Spleen (tissue), 3 donors: Measurements from ENCODE around the gene USP32.

Experiments
- POLR2A ChIP-seq, 3 donors: fragments of 450-650 bp; IDR thresholded peaks; one replicate each; pipeline ENCODE4 v1.5.1; 2017; ENCODE audit warnings: antibody characterized with exemption in 3 of 3, mild to moderate bottlenecking in 1 of 3
- POLR2AphosphoS5 ChIP-seq, 3 donors: sonication (generic); formaldehyde crosslinking; IDR thresholded peaks; one replicate each; pipeline ENCODE4 v1.5.1; 2017; ENCODE audit warnings: antibody characterized with exemption in 3 of 3

DNA sequence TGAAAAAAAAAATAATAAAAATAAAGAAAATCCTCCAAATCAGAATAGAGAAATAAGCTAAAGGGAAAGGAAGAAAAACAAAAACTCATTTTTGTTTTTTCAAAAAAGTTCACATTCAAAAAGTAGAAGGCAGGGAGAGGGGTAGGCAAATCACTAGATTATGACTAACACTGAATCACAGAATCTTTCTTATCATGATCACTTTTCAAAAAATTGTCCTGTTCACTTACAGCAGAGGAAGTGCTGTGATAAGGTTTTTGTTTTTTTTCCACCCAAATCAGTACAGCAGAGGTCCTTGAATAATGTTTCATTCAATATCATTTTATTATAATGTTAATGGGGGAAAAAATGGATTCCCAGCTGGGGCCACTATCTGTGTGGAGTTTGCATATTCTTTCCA, 135.8 kb downstream of the USP32 start:
- TF ChIP-seq POLR2AphosphoS5 (IDR thresholded peaks at IDR 0.05) (no peak), POLR2A (IDR thresholded peaks at IDR 0.05) (no peak)
